CD4-positive, alpha-beta T cell treated with Interleukin-1 beta for 1 hour (primary cell): ENCODE measurements around the gene ZNF672.

Experiments used
- DNase-seq, 2 donors: peaks; one replicate each; pipeline ENCODE4 v3.0.0-alpha.2; 2020 to 2022

Gene ZNF672

GRCh38 chr1:248837045-248837780 lies 811 bp upstream of the ZNF672 start:
- DNase-seq = no peak

DNA sequence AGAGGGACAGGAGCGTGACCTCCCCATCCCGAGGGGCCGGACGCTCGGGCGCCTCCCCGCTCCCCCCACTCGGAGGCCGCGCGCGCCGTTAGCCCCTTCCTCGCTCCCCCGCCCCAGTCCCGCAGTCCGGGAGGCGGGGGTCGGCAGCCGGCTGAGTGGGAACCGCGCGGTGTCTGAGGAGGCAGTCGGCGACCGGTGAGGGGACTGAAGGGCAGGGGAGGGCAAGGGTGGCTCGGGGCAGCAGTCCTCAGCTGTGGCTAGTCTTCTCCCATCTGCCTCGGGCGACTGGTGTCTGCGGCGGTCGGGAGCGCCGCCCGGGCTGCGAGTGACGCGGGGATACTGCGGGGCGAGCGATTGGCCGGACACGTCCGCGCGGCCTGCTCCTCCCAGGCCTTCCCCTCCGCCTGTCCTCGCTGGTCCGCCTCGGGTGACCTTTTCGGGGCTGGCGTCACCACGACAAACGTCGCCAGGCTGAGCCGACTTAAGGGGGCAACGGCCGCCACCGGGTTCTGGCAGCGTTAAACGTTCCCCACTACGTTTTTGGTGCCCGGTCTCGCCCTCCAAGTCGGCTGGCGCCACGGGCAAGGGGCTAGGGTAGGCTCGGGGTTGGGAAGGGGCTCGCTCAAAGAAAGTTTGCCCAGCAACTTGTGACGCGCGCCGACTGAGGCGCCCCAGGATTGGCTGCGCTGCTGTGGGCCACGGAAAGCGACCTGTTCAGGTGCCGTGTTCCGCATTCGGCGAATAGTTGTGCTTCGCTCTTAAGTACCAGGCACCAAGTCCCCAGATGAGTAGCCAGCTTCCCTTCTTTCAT lies 538 bp downstream of the ZNF672 start:
- DNase-seq = peak; percentile 90 to 91

GRCh38 chr1:248839168-248839555 lies 1.1 kb downstream of the ZNF672 start:
- DNase-seq = no peak

DNA sequence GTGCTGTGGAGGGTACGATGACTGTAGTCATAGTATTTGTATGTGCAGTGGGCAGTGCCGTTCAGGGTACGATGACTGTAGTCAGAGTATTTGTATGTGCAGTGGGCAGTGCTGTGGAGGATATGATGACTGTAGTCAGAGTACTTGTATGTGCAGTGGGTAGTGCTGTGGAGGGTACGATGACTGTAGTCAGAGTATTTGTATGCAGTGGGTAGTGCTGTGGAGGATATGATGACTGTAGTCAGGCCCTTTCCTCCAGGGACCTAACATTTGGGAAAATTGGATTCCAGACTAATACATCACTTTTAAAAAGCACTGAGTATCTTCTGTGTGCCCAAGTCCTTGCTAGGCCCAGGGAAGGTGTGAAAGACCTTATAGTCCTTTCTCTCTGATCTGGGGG lies 2.9 kb downstream of the ZNF672 start:
- DNase-seq = no peak

DNA sequence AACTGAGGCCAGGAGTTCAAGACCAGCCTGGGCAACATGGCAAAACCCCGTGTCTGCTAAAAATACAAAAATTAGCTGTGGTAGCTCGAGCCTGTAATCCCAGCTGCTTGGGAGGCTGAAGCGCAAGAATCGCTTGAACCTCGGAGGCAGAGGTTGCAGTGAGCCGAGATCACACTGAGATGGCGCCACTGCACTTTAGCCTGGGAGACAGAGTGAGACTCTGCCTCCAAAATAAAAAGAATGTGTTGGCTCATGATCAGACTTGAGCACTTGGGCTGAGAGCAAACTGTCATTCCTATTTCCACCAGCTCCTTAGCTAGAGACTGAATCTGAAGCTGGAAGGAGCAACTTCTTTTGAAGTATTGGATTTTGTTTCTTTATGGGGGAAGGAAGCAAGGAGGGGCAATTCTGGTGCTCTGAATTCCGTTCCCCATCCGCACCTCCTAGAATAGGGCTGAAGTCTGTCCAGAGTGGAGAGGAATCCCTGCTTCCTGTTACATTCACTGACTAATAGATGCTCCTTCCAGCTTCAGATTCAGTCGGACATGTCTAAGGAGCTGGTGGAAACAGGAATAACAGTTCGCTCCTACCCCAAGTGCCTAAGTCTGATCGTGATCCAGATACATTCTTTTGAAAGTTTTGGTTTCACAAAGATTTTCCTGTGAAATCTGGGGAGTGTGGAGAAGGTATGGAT lies 3.8 kb downstream of the ZNF672 start:
- peak; percentile 54 to 63 for DNase-seq

DNA sequence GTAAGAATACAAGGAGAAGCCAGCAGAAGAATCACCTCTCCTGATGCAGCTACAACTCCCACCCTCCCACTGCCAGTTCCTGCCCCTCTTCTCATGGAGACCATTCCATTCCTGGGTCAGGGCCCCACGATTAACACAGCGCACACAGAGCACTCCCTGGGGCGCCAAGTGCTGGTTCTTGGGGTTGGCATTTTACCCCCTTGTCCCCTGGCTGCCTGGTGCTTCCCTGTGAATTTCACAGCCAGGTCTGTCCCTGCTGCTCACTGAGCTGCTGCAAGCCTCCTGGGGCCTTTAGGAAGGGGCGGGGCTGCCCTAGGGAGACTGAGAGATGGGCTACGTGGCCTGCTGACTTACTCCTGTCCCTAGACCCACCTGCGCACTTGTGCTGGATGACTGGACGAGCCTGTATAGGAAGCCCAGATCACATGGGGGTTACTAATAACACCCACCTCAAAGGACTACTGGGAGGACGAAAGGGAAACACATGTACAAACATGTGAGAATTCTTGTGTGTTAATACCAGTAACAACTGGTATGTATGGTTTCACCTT lies 4.8 kb downstream of the ZNF672 start:
- DNase-seq = no peak

GRCh38 chr1:248843687-248844086 lies 5.7 kb downstream of the ZNF672 start:
- no peak for DNase-seq

DNA sequence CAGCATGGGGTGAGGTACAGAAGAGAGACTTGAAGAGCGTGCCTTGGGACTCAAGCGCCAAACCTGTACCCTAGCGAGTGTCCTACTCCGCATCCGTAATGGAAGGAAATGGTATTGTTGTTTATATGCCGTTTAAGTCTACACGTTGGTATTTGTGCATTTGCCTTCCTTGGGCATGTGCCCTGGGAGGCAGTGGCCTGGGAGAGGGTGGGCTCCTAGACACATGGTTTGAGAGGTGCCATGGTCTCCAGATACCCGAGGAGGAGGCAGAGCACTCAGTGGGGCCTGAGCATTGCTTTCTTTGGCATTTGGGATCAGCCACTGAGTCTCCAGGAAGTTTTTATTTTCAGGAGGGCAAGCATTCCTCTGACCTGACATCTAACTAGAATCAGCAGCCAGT lies 6.5 kb downstream of the ZNF672 start:
- no peak for DNase-seq

DNA sequence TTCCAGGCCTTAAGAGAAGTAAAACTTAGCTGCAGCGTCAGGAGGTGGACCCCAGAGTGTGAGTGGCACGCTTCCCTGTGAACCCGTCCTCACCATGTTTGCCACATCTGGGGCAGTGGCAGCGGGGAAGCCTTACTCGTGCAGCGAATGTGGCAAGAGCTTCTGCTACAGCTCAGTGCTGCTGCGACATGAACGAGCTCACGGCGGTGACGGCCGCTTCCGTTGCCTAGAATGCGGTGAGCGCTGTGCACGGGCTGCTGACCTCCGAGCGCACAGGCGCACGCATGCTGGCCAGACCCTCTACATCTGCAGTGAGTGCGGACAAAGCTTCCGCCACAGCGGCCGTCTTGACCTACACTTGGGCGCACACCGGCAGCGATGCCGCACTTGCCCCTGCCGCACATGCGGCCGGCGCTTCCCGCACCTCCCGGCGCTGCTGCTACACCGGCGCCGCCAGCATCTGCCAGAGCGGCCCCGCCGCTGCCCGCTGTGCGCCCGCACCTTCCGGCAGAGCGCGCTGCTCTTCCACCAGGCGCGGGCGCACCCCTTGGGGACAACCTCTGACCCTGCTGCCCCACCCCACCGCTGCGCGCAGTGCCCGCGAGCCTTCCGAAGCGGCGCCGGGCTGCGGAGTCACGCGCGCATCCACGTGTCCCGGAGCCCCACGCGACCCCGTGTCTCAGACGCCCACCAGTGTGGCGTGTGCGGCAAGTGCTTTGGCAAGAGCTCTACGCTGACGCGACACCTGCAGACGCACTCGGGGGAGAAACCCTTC lies 9.3 kb downstream of the ZNF672 start:
- no peak for DNase-seq

GRCh38 chr1:248847956-248848561 lies 10.0 kb downstream of the ZNF672 start:
- DNase-seq = no peak

GRCh38 chr1:248848602-248849001 lies 10.6 kb downstream of the ZNF672 start:
- no peak for DNase-seq

DNA sequence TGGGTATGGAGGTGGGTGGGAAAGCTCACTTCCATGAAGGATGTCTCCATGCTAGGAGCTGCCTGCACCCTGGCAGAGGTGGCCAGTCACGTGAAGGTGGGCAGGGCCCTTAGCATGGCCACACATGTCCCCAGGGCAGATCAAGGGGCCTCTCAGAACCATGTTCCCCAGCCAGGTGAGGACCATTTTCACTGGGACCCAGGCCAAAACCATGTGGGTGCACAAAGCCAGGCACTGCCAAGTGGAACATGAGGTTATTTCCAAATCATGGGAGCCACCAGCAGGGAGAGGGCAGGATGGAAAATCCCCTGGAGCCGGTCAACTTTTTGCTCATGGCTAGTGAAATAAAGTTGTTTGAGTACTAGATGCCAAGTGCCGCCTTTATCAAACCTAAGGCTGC lies 11.1 kb downstream of the ZNF672 start:
- DNase-seq = no peak

- no peak for DNase-seq
Observed at GRCh38 chr1:248849637-248850036, 11.6 kb downstream of the ZNF672 start.

DNA sequence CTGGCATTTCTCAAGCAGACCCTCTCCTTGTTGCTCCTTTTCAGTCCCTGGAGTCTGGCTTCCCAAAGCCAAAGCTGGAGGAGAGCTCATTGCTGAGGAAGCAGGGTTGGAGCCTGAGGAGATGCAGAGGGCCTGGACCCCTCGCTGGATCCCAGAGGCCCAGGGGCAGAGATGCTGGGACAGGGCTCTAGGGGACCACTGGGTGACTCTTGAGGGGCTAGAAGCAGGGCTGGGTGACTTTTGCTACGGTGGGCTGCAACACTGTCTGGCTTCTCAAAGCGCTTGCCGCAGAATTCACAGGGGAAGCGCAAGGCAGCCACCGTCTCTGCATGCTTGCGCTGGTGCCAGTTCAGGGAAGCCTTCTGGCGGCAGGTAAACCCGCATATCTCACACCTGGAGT lies 12.1 kb downstream of the ZNF672 start:
- DNase-seq = no peak

DNA sequence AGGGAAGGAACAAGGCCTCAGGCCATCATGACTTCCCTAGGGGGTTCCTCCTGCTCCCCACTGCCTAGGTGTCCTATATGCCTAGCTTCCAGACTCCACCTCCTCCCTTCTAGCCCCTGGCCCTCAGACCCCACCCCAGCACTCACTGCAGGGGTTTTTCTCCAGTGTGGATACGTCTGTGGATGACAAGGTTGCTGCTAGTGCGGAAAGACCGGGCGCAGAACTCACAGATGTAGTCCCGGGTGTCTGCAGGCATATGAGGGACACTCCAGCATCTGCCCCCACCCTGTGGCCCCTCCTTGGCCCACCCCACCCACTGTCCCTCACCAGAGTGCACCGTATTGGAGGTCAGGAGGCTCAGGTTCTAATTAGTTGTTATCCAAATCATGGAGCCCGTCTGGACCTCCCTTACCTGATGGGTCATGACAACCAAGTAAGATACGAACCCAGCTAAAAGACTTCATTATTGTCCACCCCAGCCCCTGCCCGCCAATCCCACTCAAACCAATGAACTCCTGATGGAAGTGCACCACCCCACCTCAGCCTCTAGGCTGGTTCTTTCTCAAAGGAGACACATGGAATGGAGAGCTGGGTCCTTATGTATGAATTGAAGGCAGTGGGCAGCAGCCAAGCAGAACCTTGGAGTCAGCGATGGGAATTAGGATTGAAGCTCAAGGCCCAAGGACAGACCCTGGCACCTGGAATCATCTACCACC lies 12.7 kb downstream of the ZNF672 start:
- DNase-seq = no peak

- DNase-seq = no peak
Observed at GRCh38 chr1:248851390-248851789, 13.4 kb downstream of the ZNF672 start.

DNA sequence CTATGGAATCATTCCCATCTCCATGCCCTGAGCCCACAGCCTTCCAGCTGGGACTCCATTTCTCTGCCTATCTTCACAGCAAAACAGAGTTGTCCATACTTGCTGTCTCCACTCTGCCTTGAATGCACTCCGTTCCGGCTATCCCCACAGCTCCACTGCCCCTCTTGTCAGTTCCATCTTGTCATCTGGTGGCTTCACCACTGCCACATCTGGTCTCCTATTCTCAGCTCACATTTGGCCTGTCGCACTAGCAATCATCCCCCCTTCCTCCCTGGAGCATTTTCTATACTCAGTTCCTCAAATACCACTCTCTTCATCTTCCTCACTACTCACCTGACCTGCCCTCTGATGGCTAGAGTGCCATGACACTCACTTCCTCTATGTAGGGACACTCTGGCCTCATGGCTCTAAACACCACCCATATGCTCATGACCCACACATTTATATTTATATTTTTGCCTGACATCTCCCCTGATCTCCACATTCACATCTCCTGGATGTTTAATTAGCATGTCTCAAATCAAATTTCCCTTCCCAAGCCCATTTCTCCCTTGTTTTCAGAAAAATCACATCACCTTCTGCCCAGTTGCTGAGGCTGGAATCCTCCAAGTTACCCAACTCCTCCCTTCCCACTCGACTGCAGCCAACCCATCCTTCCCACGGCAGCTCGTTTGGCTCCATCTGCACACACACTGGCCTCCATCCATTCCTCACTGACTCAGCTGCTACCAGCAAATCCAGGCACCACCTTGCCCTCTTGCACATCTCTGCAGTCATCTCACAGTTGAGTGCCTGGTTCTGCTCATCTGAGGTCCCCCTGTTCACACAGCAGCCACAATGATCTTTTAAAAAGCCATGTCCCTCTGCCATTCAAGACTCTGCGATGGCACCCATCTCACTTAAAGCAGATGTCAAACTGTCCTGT lies 14.7 kb downstream of the ZNF672 start:
- DNase-seq = no peak

- peak; percentile 48 to 56 for DNase-seq
Observed at GRCh38 chr1:248853663-248854375, 15.8 kb downstream of the ZNF672 start.

DNA sequence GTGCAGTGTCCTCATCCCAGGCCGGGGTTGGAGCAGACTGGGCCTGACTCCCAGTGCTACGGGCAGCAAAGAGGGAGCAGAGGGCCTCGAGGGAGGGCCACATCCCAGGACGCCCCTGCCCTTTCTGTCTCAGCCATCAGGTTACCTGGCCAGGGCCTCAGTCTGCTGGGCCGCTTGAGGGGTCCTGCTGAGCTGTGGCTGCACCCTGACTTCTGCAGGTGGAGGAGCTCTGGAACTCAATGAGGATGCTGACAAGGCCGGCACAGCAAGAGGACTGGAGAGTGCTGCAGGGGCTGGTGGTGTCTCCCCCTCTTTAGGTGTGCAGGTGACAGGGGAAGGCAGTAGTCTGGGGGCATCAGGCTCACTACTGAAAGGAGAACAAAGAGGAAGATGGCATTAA lies 17.6 kb downstream of the ZNF672 start:
- no peak for DNase-seq

GRCh38 chr1:248856176-248856575 lies 18.2 kb downstream of the ZNF672 start:
- DNase-seq = no peak
